Suprapubic skin (tissue), 4 donors: Measurements from ENCODE around the gene GDPD5.
A peak's percentile ranks its signal among the peaks of the same experiment; 100 is the strongest.

Source experiments
- CTCF ChIP-seq, 2 donors: fragments of 200-600 bp in 1 of 2; fragments of 450-650 bp in 1 of 2; sonication (generic) in 1 of 2; IDR thresholded peaks; one replicate each; pipeline ENCODE4 v1.5.1; 2016 to 2019; ENCODE audit warnings: antibody characterized with exemption in 2 of 2, mild to moderate bottlenecking in 1 of 2, moderate library complexity in 1 of 2
- EP300 ChIP-seq: sonication (generic); formaldehyde crosslinking; IDR thresholded peaks from one replicate; pipeline ENCODE4 v1.6.1; 2017; ENCODE audit warnings: antibody characterized with exemption
- POLR2A ChIP-seq, 2 donors: fragments of 450-650 bp; IDR thresholded peaks; one replicate each; pipeline ENCODE4 v1.6.1; 2017; ENCODE audit warnings: antibody characterized with exemption in 2 of 2, mild to moderate bottlenecking in 2 of 2, moderate library complexity in 2 of 2
- POLR2AphosphoS5 ChIP-seq, 3 donors: sonication (generic); formaldehyde crosslinking; IDR thresholded peaks; one replicate each; pipeline ENCODE4 v1.6.1; 2017; ENCODE audit warnings: antibody characterized with exemption in 3 of 3

DNA sequence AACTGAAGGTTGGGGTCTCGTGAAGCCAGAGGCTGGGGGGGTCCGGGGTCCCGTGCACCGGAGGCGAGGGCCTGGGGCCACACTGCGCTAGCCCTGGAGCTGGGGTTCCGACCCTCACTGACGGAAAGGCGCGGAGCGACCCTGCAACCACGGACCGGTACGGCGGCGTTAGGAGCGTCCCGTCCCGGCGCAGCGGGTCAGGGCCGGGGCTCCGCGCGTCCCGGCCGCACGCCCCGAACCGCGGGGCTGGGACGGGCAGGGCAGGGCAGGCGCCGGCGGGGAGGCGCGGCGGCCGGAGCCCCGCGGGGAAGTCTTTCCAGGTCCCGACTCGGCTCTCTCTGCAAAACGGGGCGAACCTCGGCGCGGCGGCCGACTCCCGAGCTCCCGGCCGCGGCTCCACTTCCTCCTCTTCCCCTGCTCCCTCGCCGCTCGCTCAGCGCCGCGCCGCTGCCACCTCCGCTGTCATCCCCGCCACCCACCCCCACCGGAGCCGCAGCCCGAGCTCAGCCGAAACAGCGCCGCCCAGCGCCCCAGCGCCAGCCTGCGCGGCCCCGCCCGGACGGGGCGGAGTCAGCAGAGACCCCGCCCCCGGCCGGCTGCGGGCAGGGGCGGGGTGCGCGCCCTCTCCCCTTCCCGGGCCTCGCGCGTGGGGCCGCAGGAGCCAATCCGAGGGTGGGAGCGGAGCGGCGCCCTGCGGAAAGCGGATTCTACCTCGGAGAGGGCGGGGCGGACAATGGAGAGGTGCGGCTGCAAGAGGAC lies at the start of gene GDPD5:
- peak; percentile 26 to 78 for TF ChIP-seq CTCF (IDR thresholded peaks at IDR 0.05)
- TF ChIP-seq POLR2AphosphoS5 (IDR thresholded peaks at IDR 0.05), result no peak
- TF ChIP-seq POLR2A (IDR thresholded peaks at IDR 0.05), result no peak
- TF ChIP-seq EP300, result no peak
